CD4-positive, alpha-beta T cell (primary cell): ENCODE measurements around the gene HSDL2. TPM values are rescaled to one million over a fixed set of nuclear protein-coding genes. Genes with fewer than 3 reads are reported as not detected.

ENCODE experiments used
- ATAC-seq: fragments of 200-7000 bp; cut with Tn5 transposase; one replicate; pipeline ENCODE4 v1.10.0; 2022; ENCODE audit warnings: mild to moderate bottlenecking; ENCODE audit not compliant: poor library complexity
- CTCF ChIA-PET: fragments of 350-600 bp; sonication (Branson Sonifier 250); formaldehyde crosslinking; loops from one replicate; lab custom pipeline; 2021; ENCODE audit warnings: antibody characterized with exemption, inconsistent platforms; lab: Charles Lee
- POLR2A ChIA-PET: fragments of 350-600 bp; sonication (Branson Sonifier 250); formaldehyde crosslinking; loops from one replicate; lab custom pipeline; 2021; ENCODE audit warnings: antibody characterized with exemption, inconsistent platforms; lab: Charles Lee
- DNase-seq, 14 experiments: peaks; one replicate each; pipeline ENCODE4 v3.0.0-alpha.2; 2013 to 2020; ENCODE audit warnings: mixed read lengths in 2 of 14
- H3K27ac ChIP-seq, 2 donors: one replicate each; pipeline versions ENCODE4 v1.5.1 to v1.7.0; 2013; ENCODE audit warnings: low read length in 2 of 2, low read depth in 1 of 2, mild to moderate bottlenecking in 1 of 2
- H3K27me3 ChIP-seq, 2 experiments: 1 replicate in 1 of 2; 2 replicates in 1 of 2; pipeline versions ENCODE4 v1.6.1 to v1.7.0; 2013; ENCODE audit warnings: low read length in 2 of 2, control low read depth in 1 of 2, mild to moderate bottlenecking in 1 of 2, moderate library complexity in 1 of 2; ENCODE audit not compliant: insufficient read depth in 2 of 2, control insufficient read depth in 1 of 2
- H3K36me3 ChIP-seq: one replicate; pipeline ENCODE4 v1.6.1; 2013; ENCODE audit warnings: low read length, control low read depth; ENCODE audit not compliant: insufficient read depth
- H3K4me1 ChIP-seq: one replicate; pipeline ENCODE4 v1.6.1; 2013; ENCODE audit warnings: low read length, control low read depth; ENCODE audit not compliant: insufficient read depth
- H3K4me3 ChIP-seq: one replicate; pipeline ENCODE4 v1.5.1; 2013; ENCODE audit warnings: mild to moderate bottlenecking, low read length, moderate library complexity
- H3K9me3 ChIP-seq, 2 experiments: 1 replicate in 1 of 2; 2 replicates in 1 of 2; pipeline versions ENCODE4 v1.6.1 to v1.7.0; 2013; ENCODE audit warnings: low read length in 2 of 2, mild to moderate bottlenecking in 2 of 2, control low read depth in 1 of 2, moderate library complexity in 1 of 2; ENCODE audit not compliant: control insufficient read depth in 1 of 2, insufficient read depth in 1 of 2
- H3K27ac Mint-ChIP-seq: one replicate; pipeline ENCODE4 v1.8.0; 2020; ENCODE audit warnings: mixed read lengths
- H3K27me3 Mint-ChIP-seq: one replicate; pipeline ENCODE4 v1.8.0; 2021; ENCODE audit warnings: mixed read lengths
- H3K36me3 Mint-ChIP-seq: one replicate; pipeline ENCODE4 v1.8.0; 2021; ENCODE audit warnings: low read depth, mixed read lengths
- H3K4me1 Mint-ChIP-seq: one replicate; pipeline ENCODE4 v1.8.0; 2021; ENCODE audit warnings: low read depth, mixed read lengths
- H3K4me3 Mint-ChIP-seq: one replicate; pipeline ENCODE4 v1.8.0; 2020; ENCODE audit warnings: mild to moderate bottlenecking, mixed read lengths
- H3K9me3 Mint-ChIP-seq: one replicate; pipeline ENCODE4 v1.8.0; 2020; ENCODE audit warnings: mixed read lengths
- intact Hi-C, 2 experiments: fragments of 100-400 bp; cut with DNase I in 1 of 2; cut with micrococcal nuclease in 1 of 2; formaldehyde crosslinking; loops; one replicate each; pipeline versions ENCODE4 v1.15.1 to v1.9.0; 2023 to 2025; cut with DNase I, micrococcal nuclease
- total RNA-seq, 174 experiments: library from RNA in 2 of 174; stranded (reverse) in 2 of 174; gene quantifications; one replicate each; pipeline ENCODE4 v1.2.3 and lab custom pipeline; 2021 to 2026
- TF ChIP-seq, protein P1 (sequence below): fragments of 200-600 bp; IDR thresholded peaks from one replicate; pipeline ENCODE4 v1.8.0; 2022; ENCODE audit warnings: antibody characterized with exemption, mild to moderate bottlenecking

HSDL2 gene
- total RNA-seq, 2 experiments from 2014 or later: 3.8 to 4.9 TPM

DNA sequence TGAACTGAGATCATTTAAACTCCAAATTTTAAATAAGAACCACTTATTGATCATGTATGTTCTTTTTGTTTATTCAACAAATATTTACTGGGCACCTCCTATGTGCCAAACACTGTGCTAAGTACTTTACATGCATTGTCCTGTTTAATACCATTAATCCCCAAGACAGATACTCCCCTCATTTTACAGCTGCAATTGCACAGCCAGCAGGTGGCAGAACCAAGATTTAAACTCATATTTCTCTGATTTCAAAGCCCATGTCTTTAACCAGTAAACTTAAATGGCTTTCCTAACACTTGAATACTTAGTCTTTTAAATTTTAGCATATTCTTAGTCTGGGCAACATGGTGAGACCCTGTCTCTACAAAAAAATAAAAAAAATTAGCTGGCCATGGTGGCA lies 63.3 kb downstream of the HSDL2 start:
- intact Hi-C loops: loop anchor here (1.0 to 5.0 kb wide), 5 partner anchors 219 to 350 kb away; partner anchors contain the start of gene INIP (in 1 of the 2)
- Histone ChIP-seq H3K4me1 (no peaks in the 10 kb centered on the region), H3K27ac (no peak overlapping the region), H3K4me3 (no peak overlapping the region), H3K36me3 (no peaks in the 10 kb centered on the region), H3K9me3 (no peaks in the 10 kb centered on the region), H3K27me3 (no peaks in the 10 kb centered on the region)
- Mint-ChIP-seq H3K9me3 (no peaks in the 10 kb centered on the region), H3K4me3 (no peak overlapping the region), H3K4me1 (no peaks in the 10 kb centered on the region), H3K36me3 (peaks cover 35% of the 10 kb centered on the region), H3K27me3 (no peaks in the 10 kb centered on the region), H3K27ac (no peak overlapping the region)
- ChIA-PET POLR2A (interaction anchor here (1.0 to 1.3 kb wide), 2 partner anchors 43 to 275 kb away, joined by 3 to 5 read pairs; partner anchors contain the start of genes INIP and KIAA1958), CTCF (interaction anchor here (1.2 to 2.8 kb wide), 3 partner anchors 8 to 350 kb away, joined by 3 to 9 read pairs (median 3); no protein-coding TSS in a partner anchor)
- DNase-seq (peak in 13 of 14 experiments; percentile 1 to 59 (median 14)), ATAC-seq (peak; percentile 43)
- TF ChIP-seq, protein P1, sequence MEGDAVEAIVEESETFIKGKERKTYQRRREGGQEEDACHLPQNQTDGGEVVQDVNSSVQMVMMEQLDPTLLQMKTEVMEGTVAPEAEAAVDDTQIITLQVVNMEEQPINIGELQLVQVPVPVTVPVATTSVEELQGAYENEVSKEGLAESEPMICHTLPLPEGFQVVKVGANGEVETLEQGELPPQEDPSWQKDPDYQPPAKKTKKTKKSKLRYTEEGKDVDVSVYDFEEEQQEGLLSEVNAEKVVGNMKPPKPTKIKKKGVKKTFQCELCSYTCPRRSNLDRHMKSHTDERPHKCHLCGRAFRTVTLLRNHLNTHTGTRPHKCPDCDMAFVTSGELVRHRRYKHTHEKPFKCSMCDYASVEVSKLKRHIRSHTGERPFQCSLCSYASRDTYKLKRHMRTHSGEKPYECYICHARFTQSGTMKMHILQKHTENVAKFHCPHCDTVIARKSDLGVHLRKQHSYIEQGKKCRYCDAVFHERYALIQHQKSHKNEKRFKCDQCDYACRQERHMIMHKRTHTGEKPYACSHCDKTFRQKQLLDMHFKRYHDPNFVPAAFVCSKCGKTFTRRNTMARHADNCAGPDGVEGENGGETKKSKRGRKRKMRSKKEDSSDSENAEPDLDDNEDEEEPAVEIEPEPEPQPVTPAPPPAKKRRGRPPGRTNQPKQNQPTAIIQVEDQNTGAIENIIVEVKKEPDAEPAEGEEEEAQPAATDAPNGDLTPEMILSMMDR: peak; percentile 47

DNA sequence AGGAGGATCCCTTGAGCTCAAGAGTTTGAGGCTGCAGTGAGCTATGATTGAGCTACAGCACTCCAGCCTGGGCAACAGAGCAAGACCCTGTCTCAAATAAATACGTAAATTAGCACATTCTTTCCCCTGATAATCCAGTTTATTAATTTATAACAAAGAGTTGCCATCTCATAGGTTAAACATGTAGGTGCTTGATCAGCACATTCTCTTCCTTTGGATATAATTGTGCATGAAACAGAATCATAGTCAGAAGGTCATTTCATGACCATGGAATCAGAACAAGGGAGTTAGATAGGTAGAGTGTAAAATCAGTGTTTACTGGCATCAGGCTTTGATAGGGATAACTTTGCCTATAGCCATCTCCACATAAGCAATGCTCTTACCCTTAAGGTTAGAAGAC lies 63.7 kb downstream of the HSDL2 start:
- intact Hi-C loops: loop anchor here (1.0 to 5.0 kb wide), 5 partner anchors 219 to 350 kb away; partner anchors contain the start of gene INIP (in 1 of the 2)
- POLR2A ChIA-PET: interaction anchor here (1.0 to 1.3 kb wide), 2 partner anchors 43 to 274 kb away, joined by 3 to 5 read pairs; partner anchors contain the start of genes INIP and KIAA1958

DNA sequence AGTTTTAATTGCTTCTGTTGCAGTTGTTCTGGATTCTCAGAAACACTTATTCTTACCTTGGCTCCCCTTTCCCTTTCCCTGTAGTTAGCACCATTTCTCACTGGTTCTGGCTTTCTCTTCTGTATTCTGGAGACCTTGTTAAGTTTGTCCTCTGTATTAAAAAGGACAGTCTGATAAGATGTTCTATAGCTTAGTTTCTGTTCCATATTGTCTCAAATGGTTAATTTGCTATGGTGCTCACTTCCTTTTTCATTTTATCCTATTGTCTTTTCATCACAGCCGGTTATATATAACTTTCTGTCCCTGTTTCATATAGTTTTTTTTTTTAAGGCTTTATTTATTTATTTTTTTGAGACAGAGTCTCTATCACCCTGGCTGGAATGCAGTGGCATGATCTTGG lies 65.3 kb downstream of the HSDL2 start:
- no peaks in the 10 kb centered on the region for H3K27me3 Mint-ChIP-seq
- no peak for DNase-seq
- intact Hi-C loops: no loop called here
- H3K27ac ChIP-seq: no peak overlapping the region
- H3K4me3 ChIP-seq: no peak overlapping the region
- ChIA-PET POLR2A (no interaction called here), CTCF (interaction anchor here (2.8 kb wide), 1 partner anchor 348 kb away, joined by 9 read pairs; no protein-coding TSS in a partner anchor)
- H3K36me3 ChIP-seq: no peaks in the 10 kb centered on the region
- no peaks in the 10 kb centered on the region for H3K9me3 ChIP-seq
- no peaks in the 10 kb centered on the region for H3K9me3 Mint-ChIP-seq
- no peak for ATAC-seq
- H3K4me3 Mint-ChIP-seq: no peak overlapping the region
- H3K27ac Mint-ChIP-seq: no peak overlapping the region
- no peaks in the 10 kb centered on the region for H3K4me1 ChIP-seq
- H3K4me1 Mint-ChIP-seq: no peaks in the 10 kb centered on the region
- H3K27me3 ChIP-seq: no peaks in the 10 kb centered on the region
- TF ChIP-seq, protein P1: no peak
- H3K36me3 Mint-ChIP-seq: peaks cover 35% of the 10 kb centered on the region

More for the DNA sequence above, 63.7 kb downstream of the HSDL2 start:
- H3K4me1 ChIP-seq: no peaks in the 10 kb centered on the region
- H3K4me3 ChIP-seq: no peak overlapping the region
- Mint-ChIP-seq H3K27me3 (no peaks in the 10 kb centered on the region), H3K36me3 (peaks cover 35% of the 10 kb centered on the region), H3K4me1 (no peaks in the 10 kb centered on the region), H3K9me3 (no peaks in the 10 kb centered on the region), H3K4me3 (no peak overlapping the region), H3K27ac (no peak overlapping the region)
- no peak overlapping the region for H3K27ac ChIP-seq
- no peaks in the 10 kb centered on the region for H3K9me3 ChIP-seq
- no peaks in the 10 kb centered on the region for H3K27me3 ChIP-seq
- DNase-seq: no peak
- TF ChIP-seq, protein P1: peak; percentile 18
- CTCF ChIA-PET: interaction anchor here (1.2 to 2.8 kb wide), 3 partner anchors 9 to 349 kb away, joined by 3 to 9 read pairs (median 3); no protein-coding TSS in a partner anchor
- ATAC-seq: no peak
- no peaks in the 10 kb centered on the region for H3K36me3 ChIP-seq
